Mucosa of descending colon (tissue), 3 donors: ENCODE results near the gene ELMO2. TPM values are rescaled to one million over a fixed set of nuclear protein-coding genes. Genes with fewer than 3 reads are reported as not detected.

Experiments
- ATAC-seq: fragments of 200-7000 bp; cut with Tn5 transposase; one replicate; pipeline ENCODE4 v1.9.1; 2020; ENCODE audit warnings: mild to moderate bottlenecking, moderate library complexity
- DNase-seq, 3 donors: peaks; one replicate each; pipeline ENCODE4 v3.0.0-alpha.2; 2020
- H3K36me3 ChIP-seq: fragments of 200-600 bp; one replicate; pipeline ENCODE4 v1.8.0; 2021; ENCODE audit warnings: low read depth, mild to moderate bottlenecking
- H3K4me1 ChIP-seq: fragments of 200-600 bp; one replicate; pipeline ENCODE4 v1.8.0; 2021; ENCODE audit warnings: low read depth, mild to moderate bottlenecking
- H3K4me3 ChIP-seq: fragments of 200-600 bp; one replicate; pipeline ENCODE4 v1.8.0; 2021; ENCODE audit warnings: mild to moderate bottlenecking
- H3K9me3 ChIP-seq: fragments of 200-600 bp; one replicate; pipeline ENCODE4 v1.8.0; 2021; ENCODE audit warnings: mild to moderate bottlenecking
- intact Hi-C, 2 donors: fragments of 100-400 bp; cut with DNase I in 1 of 2; cut with micrococcal nuclease in 1 of 2; formaldehyde crosslinking; loops; one replicate each; pipeline versions ENCODE4 v1.11.0 to v1.11.1; 2022; cut with DNase I, micrococcal nuclease
- total RNA-seq, 3 donors: library from RNA; stranded (reverse); fragmentation: NEBNext Ultra II Directional in 2 of 3; extraction: Animal tissue kit (Norgen Biotek cat#: 25700) in 2 of 3; gene quantifications; one replicate each; pipeline versions ENCODE4 v1.2.1 to v1.2.4, GENCODE V29; 2021 to 2023
- TF ChIP-seq, protein P1 (sequence below): fragments of 200-600 bp; IDR thresholded peaks from one replicate; pipeline ENCODE4 v1.8.0; 2022; ENCODE audit warnings: antibody characterized with exemption, mild to moderate bottlenecking
- donor health status: DM: no; HTN: no; CAD: no; lungs with moderate emphysema.
- donor health status: DM: no; HTN: no; CAD: no.
- donor health status: DM: no; HTN: yes; CAD: no.

ELMO2 gene
- total RNA-seq, 3 donors from 2014 or later = 21.2 to 46.6 (median 27.1) TPM

DNA sequence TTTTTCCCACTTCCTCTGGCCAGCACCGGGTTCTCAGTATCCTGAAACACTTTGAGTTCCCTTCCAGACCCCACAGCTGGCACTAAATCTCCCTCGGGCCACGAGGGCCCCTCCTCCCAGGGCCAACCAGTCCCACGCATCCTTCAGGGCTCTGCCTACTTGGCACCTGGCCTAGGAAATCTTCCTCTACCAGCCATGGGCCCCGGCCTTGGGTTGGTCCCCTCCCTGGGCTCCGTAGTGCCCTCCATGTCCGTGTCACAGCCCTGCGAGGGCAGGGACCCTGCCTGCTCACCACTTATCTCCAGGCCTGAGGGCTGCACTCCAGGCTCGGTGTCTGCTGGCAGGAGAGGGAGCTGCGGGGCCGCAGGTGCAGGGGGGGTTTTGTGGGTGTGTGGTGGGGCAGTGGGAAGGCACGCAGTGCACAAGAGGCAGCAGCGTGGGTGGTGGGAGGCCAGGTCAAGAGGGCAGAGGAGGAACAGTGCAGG, 49.3 kb downstream of the ELMO2 start:
- ATAC-seq (peak; percentile 34), DNase-seq (no peak)
- Histone ChIP-seq H3K4me1 (peaks cover under 1% of the 10 kb centered on the region), H3K36me3 (peaks cover 3% of the 10 kb centered on the region), H3K9me3 (no peaks in the 10 kb centered on the region), H3K4me3 (no peak overlapping the region)
- TF ChIP-seq, protein P1, sequence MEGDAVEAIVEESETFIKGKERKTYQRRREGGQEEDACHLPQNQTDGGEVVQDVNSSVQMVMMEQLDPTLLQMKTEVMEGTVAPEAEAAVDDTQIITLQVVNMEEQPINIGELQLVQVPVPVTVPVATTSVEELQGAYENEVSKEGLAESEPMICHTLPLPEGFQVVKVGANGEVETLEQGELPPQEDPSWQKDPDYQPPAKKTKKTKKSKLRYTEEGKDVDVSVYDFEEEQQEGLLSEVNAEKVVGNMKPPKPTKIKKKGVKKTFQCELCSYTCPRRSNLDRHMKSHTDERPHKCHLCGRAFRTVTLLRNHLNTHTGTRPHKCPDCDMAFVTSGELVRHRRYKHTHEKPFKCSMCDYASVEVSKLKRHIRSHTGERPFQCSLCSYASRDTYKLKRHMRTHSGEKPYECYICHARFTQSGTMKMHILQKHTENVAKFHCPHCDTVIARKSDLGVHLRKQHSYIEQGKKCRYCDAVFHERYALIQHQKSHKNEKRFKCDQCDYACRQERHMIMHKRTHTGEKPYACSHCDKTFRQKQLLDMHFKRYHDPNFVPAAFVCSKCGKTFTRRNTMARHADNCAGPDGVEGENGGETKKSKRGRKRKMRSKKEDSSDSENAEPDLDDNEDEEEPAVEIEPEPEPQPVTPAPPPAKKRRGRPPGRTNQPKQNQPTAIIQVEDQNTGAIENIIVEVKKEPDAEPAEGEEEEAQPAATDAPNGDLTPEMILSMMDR = no peak
- intact Hi-C loops = no loop called here

DNA sequence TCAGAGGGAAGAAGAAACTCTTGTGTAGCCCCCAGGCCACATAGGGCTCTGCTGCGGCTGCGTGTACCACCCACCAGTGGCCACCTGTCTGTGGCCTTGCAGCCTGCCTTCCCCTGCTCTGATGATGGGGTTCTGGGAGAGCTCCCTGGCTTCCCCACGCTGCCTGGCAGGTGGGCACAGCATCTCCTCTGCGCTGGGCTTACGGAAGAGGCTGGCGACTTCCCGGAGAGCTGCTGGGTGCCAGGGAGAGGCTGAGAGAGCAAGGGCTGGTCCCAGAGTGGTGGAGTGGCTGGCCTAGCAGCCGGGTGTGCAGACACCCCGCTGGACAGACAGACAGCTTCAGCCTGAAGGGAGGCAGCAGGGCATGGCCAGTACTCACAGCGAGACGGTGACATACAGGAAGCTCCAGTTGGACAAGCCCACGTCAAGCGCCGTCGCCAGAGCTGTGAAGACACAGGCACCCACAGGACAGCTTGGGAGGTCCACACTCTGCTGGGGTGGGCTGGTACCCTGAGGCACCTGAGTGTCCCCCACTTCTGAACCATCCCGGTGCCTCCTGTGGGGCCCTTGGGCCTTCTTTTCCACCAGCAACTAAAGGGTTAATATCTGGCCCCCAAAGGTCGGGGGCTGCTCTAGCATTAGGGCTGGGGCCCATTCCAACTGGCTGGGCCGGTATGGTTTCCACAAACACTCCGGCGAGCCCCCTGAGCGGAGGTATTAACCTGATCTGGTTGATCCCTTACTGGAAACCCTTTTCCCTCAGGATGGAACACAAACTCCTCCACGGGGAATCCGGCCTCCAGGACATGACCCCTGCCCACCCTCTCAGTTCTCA, 50.0 kb downstream of the ELMO2 start:
- peaks cover under 1% of the 10 kb centered on the region for H3K36me3 ChIP-seq
- TF ChIP-seq, protein P1 = no peak
- H3K4me3 ChIP-seq = no peak overlapping the region
- no peaks in the 10 kb centered on the region for H3K9me3 ChIP-seq
- ATAC-seq = no peak
- H3K4me1 ChIP-seq = no peaks in the 10 kb centered on the region
- no peak for DNase-seq
- intact Hi-C loops = no loop called here

DNA sequence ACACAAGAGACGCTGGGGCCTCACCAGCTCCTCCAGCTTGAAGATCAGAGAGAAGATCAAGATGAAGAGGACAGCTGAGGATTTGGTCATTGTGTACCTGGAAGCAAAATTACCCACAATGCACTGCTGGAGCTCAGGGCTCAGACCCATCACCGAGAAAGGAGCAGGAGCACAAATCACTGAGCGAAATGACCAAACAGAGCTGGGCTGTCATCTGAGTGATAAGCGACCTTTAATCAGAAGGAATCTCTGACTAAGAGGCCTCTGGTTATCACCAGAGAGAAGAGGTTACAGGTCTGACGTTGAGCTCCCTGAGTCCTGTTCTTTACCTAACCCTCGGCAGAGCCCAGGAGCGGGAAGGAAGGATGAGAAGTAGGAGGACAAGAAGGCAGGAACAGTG, 50.6 kb downstream of the ELMO2 start:
- TF ChIP-seq, protein P1 = no peak
- no peaks in the 10 kb centered on the region for H3K4me1 ChIP-seq
- intact Hi-C loops = no loop called here
- H3K36me3 ChIP-seq = no peaks in the 10 kb centered on the region
- H3K4me3 ChIP-seq = no peak overlapping the region
- DNase-seq (no peak), ATAC-seq (no peak)
- no peaks in the 10 kb centered on the region for H3K9me3 ChIP-seq

DNA sequence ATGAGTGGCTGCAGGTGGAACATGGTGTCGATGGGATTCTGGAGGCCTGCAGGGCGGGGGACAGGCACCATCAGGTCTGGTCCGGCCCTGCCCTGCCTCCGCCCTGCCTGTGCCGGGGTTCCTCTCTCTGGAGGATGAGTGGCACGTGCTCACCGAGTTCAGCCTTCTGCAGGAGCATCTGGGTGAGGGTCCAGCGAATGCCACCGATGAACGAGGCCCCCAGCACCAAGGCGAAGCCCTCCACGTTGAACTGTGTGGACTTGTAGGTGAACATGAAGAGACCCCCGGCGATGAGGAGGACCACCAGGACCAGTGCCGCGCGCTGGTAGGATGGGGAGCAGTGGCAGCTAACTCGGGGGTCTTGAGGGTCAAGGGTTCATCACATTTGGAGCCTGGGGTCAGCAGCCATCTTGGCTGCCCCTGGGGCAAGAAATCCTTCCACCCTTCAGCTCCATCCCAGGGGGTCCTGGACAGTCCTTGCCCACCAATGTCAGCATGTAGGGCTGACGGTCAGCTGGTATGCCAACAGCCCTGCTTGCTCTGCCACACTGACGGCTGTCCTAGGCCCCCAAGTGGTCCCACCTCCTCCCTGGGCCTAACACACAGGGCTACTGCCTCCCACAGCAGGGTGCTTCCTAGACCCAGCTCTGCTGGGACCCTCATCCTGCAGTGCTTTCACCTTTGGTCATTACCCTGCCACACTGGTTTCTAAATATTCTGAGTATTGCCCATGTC, 51.3 kb downstream of the ELMO2 start:
- Histone ChIP-seq H3K9me3 (no peaks in the 10 kb centered on the region), H3K36me3 (no peaks in the 10 kb centered on the region), H3K4me3 (no peak overlapping the region), H3K4me1 (no peaks in the 10 kb centered on the region)
- TF ChIP-seq, protein P1 = no peak
- intact Hi-C loops = no loop called here
- DNase-seq (no peak), ATAC-seq (no peak)

DNA sequence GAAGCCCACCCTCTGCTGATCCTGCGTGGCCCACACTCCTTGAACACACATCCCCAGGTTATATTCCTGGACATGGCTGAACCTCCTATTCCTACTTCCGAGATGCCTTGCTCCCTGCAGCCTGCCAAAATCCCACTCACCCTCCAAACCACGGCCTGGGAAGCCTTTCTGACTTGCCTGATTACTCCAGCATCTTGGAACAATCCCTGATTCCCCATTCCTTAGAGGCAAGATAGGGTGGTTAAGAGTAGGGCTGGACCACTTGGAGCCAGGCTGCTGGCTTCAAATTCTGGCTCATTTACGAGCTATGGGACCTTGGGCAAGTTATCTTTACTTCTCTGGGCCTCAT, 52.2 kb downstream of the ELMO2 start:
- Histone ChIP-seq H3K4me1 (no peaks in the 10 kb centered on the region), H3K9me3 (no peaks in the 10 kb centered on the region), H3K4me3 (no peak overlapping the region), H3K36me3 (no peaks in the 10 kb centered on the region)
- DNase-seq = no peak
- intact Hi-C loops = no loop called here
- TF ChIP-seq, protein P1 = no peak
- no peak for ATAC-seq
